ENCODE data around the gene BEND7. TPM values are rescaled to one million over a fixed set of nuclear protein-coding genes. Genes with fewer than 3 reads are reported as not detected.
"Not testable (repeated sequence)": the region's sequence is repeated elsewhere in the genome, so short reads cannot be mapped to it uniquely, and the experiment has no call there.

Gene BEND7
- total and polyA plus RNA-seq, 8 donors: 7.3 to 22.8 (median 15.3) TPM

- Histone ChIP-seq H3K4me3 (no peak overlapping the region), H3K9me3 (no peaks in the 10 kb centered on the region), H3K4me1 (peaks cover 0 to 3% (median 0%) of the 10 kb centered on the region in 3 donors), H3K27me3 (no peaks in the 10 kb centered on the region), H3K36me3 (no peaks in the 10 kb centered on the region), H3K27ac (no peak overlapping the region)
- DNase-seq (no peak), ATAC-seq (no peak), FAIRE-seq (no peak)
- WGBS, 2 donors: 89 to 92% methylated on average over 2 of the region's 2 CpGs
- intact Hi-C loops (cut with DNase I): no loop called here
- TF ChIP-seq, protein P1, sequence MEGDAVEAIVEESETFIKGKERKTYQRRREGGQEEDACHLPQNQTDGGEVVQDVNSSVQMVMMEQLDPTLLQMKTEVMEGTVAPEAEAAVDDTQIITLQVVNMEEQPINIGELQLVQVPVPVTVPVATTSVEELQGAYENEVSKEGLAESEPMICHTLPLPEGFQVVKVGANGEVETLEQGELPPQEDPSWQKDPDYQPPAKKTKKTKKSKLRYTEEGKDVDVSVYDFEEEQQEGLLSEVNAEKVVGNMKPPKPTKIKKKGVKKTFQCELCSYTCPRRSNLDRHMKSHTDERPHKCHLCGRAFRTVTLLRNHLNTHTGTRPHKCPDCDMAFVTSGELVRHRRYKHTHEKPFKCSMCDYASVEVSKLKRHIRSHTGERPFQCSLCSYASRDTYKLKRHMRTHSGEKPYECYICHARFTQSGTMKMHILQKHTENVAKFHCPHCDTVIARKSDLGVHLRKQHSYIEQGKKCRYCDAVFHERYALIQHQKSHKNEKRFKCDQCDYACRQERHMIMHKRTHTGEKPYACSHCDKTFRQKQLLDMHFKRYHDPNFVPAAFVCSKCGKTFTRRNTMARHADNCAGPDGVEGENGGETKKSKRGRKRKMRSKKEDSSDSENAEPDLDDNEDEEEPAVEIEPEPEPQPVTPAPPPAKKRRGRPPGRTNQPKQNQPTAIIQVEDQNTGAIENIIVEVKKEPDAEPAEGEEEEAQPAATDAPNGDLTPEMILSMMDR (IDR thresholded peaks at IDR 0.05): no peak
These were observed 22.0 kb upstream of the BEND7 start for GRCh38 chr10:13550802-13551201.

DNA sequence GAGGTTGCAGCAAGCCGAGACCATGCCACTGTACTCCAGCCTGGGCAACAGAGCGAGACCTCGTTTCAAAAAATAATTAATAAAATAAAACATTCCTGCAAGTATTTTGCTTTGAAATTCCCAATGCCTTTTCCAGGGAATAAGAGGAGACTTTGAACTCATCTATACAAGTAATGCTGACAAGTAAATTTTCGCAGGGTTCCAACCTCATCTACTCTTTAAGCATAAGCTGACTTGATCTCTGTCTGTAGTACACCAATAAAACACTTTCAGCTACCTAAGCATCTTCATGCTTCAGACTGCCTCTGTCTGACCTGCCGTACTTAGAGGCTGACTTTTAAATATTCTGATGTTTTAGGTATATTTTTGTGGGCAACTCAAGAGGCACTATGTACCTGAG lies 13.7 kb upstream of the BEND7 start:
- H3K36me3 ChIP-seq: no peaks in the 10 kb centered on the region
- H3K4me3 ChIP-seq: no peak overlapping the region
- no peaks in the 10 kb centered on the region for H3K9me3 ChIP-seq
- no peak for FAIRE-seq
- DNase-seq: no peak
- TF ChIP-seq, protein P1 (IDR thresholded peaks at IDR 0.05): no peak
- no peaks in the 10 kb centered on the region for H3K4me1 ChIP-seq
- ATAC-seq: no peak
- H3K27ac ChIP-seq: no peak overlapping the region
- intact Hi-C loops (cut with DNase I): no loop called here
- 72 to 82% methylated on average over 5 of the region's 5 CpGs for WGBS, 2 donors
- H3K27me3 ChIP-seq: no peaks in the 10 kb centered on the region

DNA sequence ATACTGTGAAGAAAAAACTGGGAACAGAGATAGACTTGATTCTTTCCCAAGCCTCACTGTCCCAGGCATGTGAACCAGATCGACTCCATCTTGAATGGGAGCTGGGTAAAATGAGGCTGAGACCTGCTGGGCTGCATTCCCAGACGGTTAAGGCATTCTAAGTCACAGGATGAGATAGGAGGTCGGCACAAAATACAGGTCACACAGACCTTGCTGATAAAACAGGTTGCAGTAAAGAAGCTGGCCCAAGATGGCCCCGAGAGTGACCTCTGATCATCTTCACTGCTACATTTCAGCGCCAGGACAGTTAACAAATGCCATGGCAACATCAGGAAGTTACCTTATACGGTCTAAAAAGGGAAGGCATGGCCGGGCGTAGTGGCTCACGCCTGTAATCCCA lies 9.2 kb upstream of the BEND7 start:
- WGBS, 2 donors: 52 to 57% methylated on average over 9 of the region's 9 CpGs
- H3K27ac ChIP-seq; H3K36me3 ChIP-seq; H3K4me3 ChIP-seq; H3K4me1 ChIP-seq; intact Hi-C loops (cut with DNase I); H3K27me3 ChIP-seq; DNase-seq; FAIRE-seq; H3K9me3 ChIP-seq; ATAC-seq: not testable (repeated sequence)

DNA sequence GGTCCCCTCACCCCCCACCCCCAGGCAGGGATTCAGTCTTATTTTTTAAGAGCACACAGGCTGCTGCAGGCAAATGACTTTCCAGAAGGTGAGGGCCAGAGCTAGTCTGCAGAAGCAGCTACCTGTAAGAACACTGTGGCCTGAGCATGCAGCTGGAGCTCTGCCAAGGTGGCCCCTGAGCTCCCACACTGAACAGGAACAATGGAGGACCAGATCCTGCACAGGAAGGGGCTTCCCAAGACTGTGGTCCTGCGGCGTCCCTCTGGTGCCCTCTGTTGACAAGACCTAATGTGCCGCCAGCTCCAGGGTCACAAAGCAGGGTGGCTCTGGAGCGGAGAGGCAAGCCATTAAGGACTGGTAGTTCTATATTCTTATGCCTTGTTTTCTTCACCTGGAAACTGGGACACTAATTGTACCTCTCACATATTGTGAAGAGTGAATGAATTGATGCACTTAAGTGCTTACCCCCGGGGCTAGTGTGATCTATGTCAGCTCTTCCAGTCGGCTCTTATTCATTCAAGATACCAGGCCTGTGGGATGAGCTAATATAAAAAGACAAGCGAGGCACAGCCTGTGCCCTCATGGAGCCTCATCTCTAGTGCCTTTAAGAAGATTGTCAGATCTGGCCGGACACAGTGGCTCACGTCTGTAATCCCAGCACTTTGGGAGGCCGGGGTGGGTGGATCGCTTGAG lies 8.0 kb upstream of the BEND7 start:
- no peaks in the 10 kb centered on the region for H3K27me3 ChIP-seq
- no peaks in the 10 kb centered on the region for H3K36me3 ChIP-seq
- H3K4me3 ChIP-seq: no peak overlapping the region
- no peak for FAIRE-seq
- TF ChIP-seq, protein P1 (IDR thresholded peaks at IDR 0.05): peak in 3 of 4 donors; percentile 32 to 51 (median 50)
- DNase-seq: peak; percentile 41 to 78 (median 54)
- no peaks in the 10 kb centered on the region for H3K9me3 ChIP-seq
- no peak overlapping the region for H3K27ac ChIP-seq
- intact Hi-C loops (cut with DNase I): no loop called here
- ATAC-seq: peak; percentile 74 to 99 (median 94)
- no peaks in the 10 kb centered on the region for H3K4me1 ChIP-seq
- WGBS, 2 donors: 52 to 55% methylated on average over 11 of the region's 11 CpGs

- Histone ChIP-seq H3K27ac (no peak overlapping the region), H3K9me3 (no peaks in the 10 kb centered on the region), H3K36me3 (no peaks in the 10 kb centered on the region), H3K27me3 (no peaks in the 10 kb centered on the region), H3K4me3 (no peak overlapping the region), H3K4me1 (no peaks in the 10 kb centered on the region)
- no peak for ATAC-seq
- DNase-seq: no peak
- intact Hi-C loops (cut with DNase I): no loop called here
- FAIRE-seq: no peak
- TF ChIP-seq, protein P1 (IDR thresholded peaks at IDR 0.05): no peak
- WGBS, 2 donors: 88 to 98% methylated on average over 4 of the region's 4 CpGs
These were observed 6.5 kb upstream of the BEND7 start for GRCh38 chr10:13535346-13535745.

Measured in pancreas (tissue), 10 donors.